Spleen (tissue), 11 donors: ENCODE results near the gene TGDS. TPM values are rescaled to one million over a fixed set of nuclear protein-coding genes. Genes with fewer than 3 reads are reported as not detected.

Experiments used
- DNase-seq: peaks from one replicate; pipeline ENCODE4 v3.0.0-alpha.2; 2020
- H3K27ac ChIP-seq, 8 donors: fragments of 200-600 bp; sonication (generic) in 7 of 8; 1 replicate in 4 of 8; 2 replicates in 4 of 8; pipeline versions ENCODE4 v1.5.0 to v1.8.0; 2016 to 2021; ENCODE audit warnings: inconsistent platforms in 4 of 8, mild to moderate bottlenecking in 4 of 8, moderate library complexity in 1 of 8
- H3K27me3 ChIP-seq, 7 donors: fragments of 200-600 bp; sonication (generic) in 6 of 7; replicated peaks in 1 of 7; 1 replicate in 4 of 7; 2 replicates in 3 of 7; pipeline versions ENCODE4 v1.5.0 to v1.8.0; 2016 to 2021; ENCODE audit warnings: inconsistent platforms in 3 of 7, mild to moderate bottlenecking in 1 of 7
- H3K36me3 ChIP-seq, 6 donors: fragments of 200-600 bp; sonication (generic) in 5 of 6; 1 replicate in 4 of 6; 2 replicates in 2 of 6; pipeline versions ENCODE4 v1.5.0 to v1.8.0; 2016 to 2021; ENCODE audit warnings: inconsistent platforms in 2 of 6
- H3K4me1 ChIP-seq, 6 donors: fragments of 200-600 bp; sonication (generic) in 5 of 6; 1 replicate in 3 of 6; 2 replicates in 3 of 6; pipeline versions ENCODE4 v1.5.0 to v1.8.0; 2016 to 2021; ENCODE audit warnings: inconsistent platforms in 3 of 6
- H3K4me3 ChIP-seq, 8 donors: fragments of 200-600 bp; sonication (generic) in 7 of 8; 1 replicate in 4 of 8; 2 replicates in 4 of 8; pipeline versions ENCODE4 v1.5.0 to v1.8.0; 2016 to 2021; ENCODE audit warnings: inconsistent platforms in 4 of 8, mild to moderate bottlenecking in 4 of 8, moderate library complexity in 2 of 8
- H3K9me3 ChIP-seq, 8 donors: fragments of 200-600 bp; sonication (generic) in 7 of 8; 1 replicate in 4 of 8; 2 replicates in 4 of 8; pipeline versions ENCODE4 v1.5.0 to v1.8.0; 2016 to 2021; ENCODE audit warnings: inconsistent platforms in 4 of 8
- CTCF ChIP-seq, 11 experiments: fragments of 200-600 bp in 7 of 11; fragments of 450-650 bp in 4 of 11; sonication (generic) in 4 of 11; IDR thresholded peaks in 8 of 11; conservative IDR thresholded peaks in 3 of 11; 1 replicate in 7 of 11; 2 replicates in 4 of 11; pipeline versions ENCODE4 v1.4.0 to v1.8.0; 2016 to 2021; ENCODE audit warnings: antibody characterized with exemption in 11 of 11, inconsistent platforms in 4 of 11, mild to moderate bottlenecking in 1 of 11
- POLR2A ChIP-seq, 3 donors: fragments of 450-650 bp; IDR thresholded peaks; one replicate each; pipeline ENCODE4 v1.5.1; 2017; ENCODE audit warnings: antibody characterized with exemption in 3 of 3, mild to moderate bottlenecking in 1 of 3
- POLR2AphosphoS5 ChIP-seq, 3 donors: sonication (generic); formaldehyde crosslinking; IDR thresholded peaks; one replicate each; pipeline ENCODE4 v1.5.1; 2017; ENCODE audit warnings: antibody characterized with exemption in 3 of 3
- WGBS, 5 donors: extraction: QIAGEN DNeasy Blood & Tissue Kit in 3 of 5; methylation state at CpG; one replicate each; pipeline versions ENCODE4 v1.1.5 to v1.1.7; 2013 to 2018; 5-methylcytosine and 5-hydroxymethylcytosine counted together
- intact Hi-C: fragments of 100-400 bp; cut with DNase I; formaldehyde crosslinking; loops from one replicate; pipeline ENCODE4 v1.15.0; 2023; ENCODE audit warnings: low total_unique reads
- polyA plus RNA-seq, 3 donors: library from polyadenylated mRNA; stranded (reverse); fragments of 200-250 nt; gene quantifications; one replicate each; pipeline ENCODE4 v1.2.1, GENCODE V29; 2013
- total RNA-seq, 7 donors: library from RNA; depleted of rRNA in 3 of 7; stranded (reverse); fragments of >200 nt in 3 of 7; fragmentation: NEBNext Ultra II Directional in 4 of 7; extraction: Animal tissue kit (Norgen Biotek cat#: 25700) in 4 of 7; gene quantifications; one replicate each; pipeline versions ENCODE4 v1.1.0 to v1.2.1, GENCODE V29; 2016 to 2021
- donor health status: healthy with polysubstance abuse.
- donor health status: DM: no; HTN: no; CAD: no; lungs with moderate emphysema.
- donor health status: DM: no; HTN: no; CAD: no.
- donor health status: Bipolar disorder and iron deficiency.
- donor health status: healthy.
- donor health status: DM: no; HTN: no; CAD: no.
- donor health status: DM: yes; HTN: yes; CAD: no.

The TGDS gene
- total and polyA plus RNA-seq, 10 donors = 9.6 to 16.3 (median 11.7) TPM

GRCh38 chr13:94613051-94613450, 17.1 kb upstream of the TGDS start:
- Histone ChIP-seq H3K36me3 (peaks cover 0 to 56% (median 3%) of the 10 kb centered on the region in 6 donors), H3K27ac (no peak overlapping the region), H3K27me3 (no peaks in the 10 kb centered on the region), H3K4me1 (peaks cover 0 to 8% (median 0%) of the 10 kb centered on the region in 6 donors), H3K9me3 (no peaks in the 10 kb centered on the region), H3K4me3 (no peak overlapping the region)
- intact Hi-C loops = no loop called here
- DNase-seq = no peak
- TF ChIP-seq CTCF (IDR thresholded peaks at IDR 0.05 in 8 of 11, conservative IDR thresholded peaks at IDR 0.05 in 3 of 11) (no peak), POLR2A (IDR thresholded peaks at IDR 0.05) (no peak), POLR2AphosphoS5 (IDR thresholded peaks at IDR 0.05) (no peak)

- peaks cover 0 to 66% (median 5%) of the 10 kb centered on the region in 6 donors for H3K36me3 ChIP-seq
- intact Hi-C loops = no loop called here
- peaks cover 0 to 8% (median 0%) of the 10 kb centered on the region in 6 donors for H3K4me1 ChIP-seq
- WGBS, 5 donors = 69 to 94% (median 91%) methylated on average over 4 of the region's 4 CpGs
- no peak overlapping the region for H3K27ac ChIP-seq
- no peaks in the 10 kb centered on the region for H3K27me3 ChIP-seq
- no peak for DNase-seq
- H3K9me3 ChIP-seq = no peaks in the 10 kb centered on the region
- TF ChIP-seq CTCF (IDR thresholded peaks at IDR 0.05 in 8 of 11, conservative IDR thresholded peaks at IDR 0.05 in 3 of 11) = no peak
- TF ChIP-seq POLR2AphosphoS5 (IDR thresholded peaks at IDR 0.05) = no peak
- no peak for TF ChIP-seq POLR2A (IDR thresholded peaks at IDR 0.05)
- H3K4me3 ChIP-seq = no peak overlapping the region
These were observed 16.1 kb upstream of the TGDS start for GRCh38 chr13:94612050-94612449.

- no peak for TF ChIP-seq CTCF (IDR thresholded peaks at IDR 0.05 in 8 of 11, conservative IDR thresholded peaks at IDR 0.05 in 3 of 11)
- no peaks in the 10 kb centered on the region for H3K27me3 ChIP-seq
- WGBS, 5 donors = 89 to 98% (median 97%) methylated on average over 5 of the region's 5 CpGs
- H3K9me3 ChIP-seq = no peaks in the 10 kb centered on the region
- intact Hi-C loops = no loop called here
- H3K27ac ChIP-seq = no peak overlapping the region
- H3K4me3 ChIP-seq = no peak overlapping the region
- H3K36me3 ChIP-seq = peaks cover 0 to 82% (median 14%) of the 10 kb centered on the region in 6 donors
- no peak for DNase-seq
- no peaks in the 10 kb centered on the region for H3K4me1 ChIP-seq
These were observed 14.5 kb upstream of the TGDS start for GRCh38 chr13:94610475-94610874.

GRCh38 chr13:94609196-94609595, 13.2 kb upstream of the TGDS start:
- H3K9me3 ChIP-seq = no peaks in the 10 kb centered on the region
- intact Hi-C loops = no loop called here
- TF ChIP-seq POLR2AphosphoS5 (IDR thresholded peaks at IDR 0.05) = no peak
- TF ChIP-seq CTCF (IDR thresholded peaks at IDR 0.05 in 8 of 11, conservative IDR thresholded peaks at IDR 0.05 in 3 of 11) = no peak
- no peak for TF ChIP-seq POLR2A (IDR thresholded peaks at IDR 0.05)
- H3K27me3 ChIP-seq = no peaks in the 10 kb centered on the region
- no peak overlapping the region for H3K27ac ChIP-seq
- no peaks in the 10 kb centered on the region for H3K4me1 ChIP-seq
- no peak overlapping the region for H3K4me3 ChIP-seq
- WGBS, 5 donors = 96 to 99% (median 97%) methylated on average over 2 of the region's 2 CpGs
- peaks cover 0 to 73% (median 14%) of the 10 kb centered on the region in 6 donors for H3K36me3 ChIP-seq
- DNase-seq = no peak
